ENCODE data around the gene MBL2. TPM values are rescaled to one million over a fixed set of nuclear protein-coding genes. Genes with fewer than 3 reads are reported as not detected.

Gene MBL2
- total and polyA plus RNA-seq, 4 donors, result not detected

- H3K4me3 ChIP-seq (ENCODE audit: low read depth, low read length), result no peak overlapping the region
- no peak for DNase-seq (ENCODE audit: low read depth in 4 of 6, low spot score in 6 of 6)
- no peak overlapping the region for H3K27ac ChIP-seq (ENCODE audit: low read depth, low read length)
- no peaks in the 10 kb centered on the region for H3K27me3 ChIP-seq (ENCODE audit: control insufficient read depth, insufficient read depth, low read length)
- H3K9me3 ChIP-seq (ENCODE audit: control insufficient read depth, insufficient read depth, low read length), result no peaks in the 10 kb centered on the region
- 75% methylated on average over 2 of the region's 3 CpGs for WGBS (ENCODE audit: insufficient coverage)
- H3K36me3 ChIP-seq (ENCODE audit: control insufficient read depth, insufficient read depth, low read length), result no peaks in the 10 kb centered on the region
- no peaks in the 10 kb centered on the region for H3K4me1 ChIP-seq (ENCODE audit: control insufficient read depth, insufficient read depth, low read length)
These were observed 12.8 kb upstream of the MBL2 start for GRCh38 chr10:52785418-52785817.

- no peak overlapping the region for H3K27ac ChIP-seq (ENCODE audit: low read depth, low read length)
- 94% methylated on average over 2 of the region's 3 CpGs for WGBS (ENCODE audit: insufficient coverage)
- no peak for DNase-seq (ENCODE audit: low read depth in 4 of 6, low spot score in 6 of 6)
- no peak overlapping the region for H3K4me3 ChIP-seq (ENCODE audit: low read depth, low read length)
- H3K4me1 ChIP-seq (ENCODE audit: control insufficient read depth, insufficient read depth, low read length), result peaks cover 5% of the 10 kb centered on the region
- no peaks in the 10 kb centered on the region for H3K27me3 ChIP-seq (ENCODE audit: control insufficient read depth, insufficient read depth, low read length)
- H3K9me3 ChIP-seq (ENCODE audit: control insufficient read depth, insufficient read depth, low read length), result no peaks in the 10 kb centered on the region
- H3K36me3 ChIP-seq (ENCODE audit: control insufficient read depth, insufficient read depth, low read length), result no peaks in the 10 kb centered on the region
These were observed 11.1 kb upstream of the MBL2 start for GRCh38 chr10:52783726-52784125.

GRCh38 chr10:52782554-52782953 is 10.0 kb upstream of the MBL2 start:
- Histone ChIP-seq H3K9me3 (ENCODE audit: control insufficient read depth, insufficient read depth, low read length) (no peaks in the 10 kb centered on the region), H3K27ac (ENCODE audit: low read depth, low read length) (no peak overlapping the region), H3K36me3 (ENCODE audit: control insufficient read depth, insufficient read depth, low read length) (no peaks in the 10 kb centered on the region), H3K4me1 (ENCODE audit: control insufficient read depth, insufficient read depth, low read length) (peaks cover 11% of the 10 kb centered on the region), H3K4me3 (ENCODE audit: low read depth, low read length) (no peak overlapping the region), H3K27me3 (ENCODE audit: control insufficient read depth, insufficient read depth, low read length) (peaks cover 3% of the 10 kb centered on the region)
- no peak for DNase-seq (ENCODE audit: low read depth in 4 of 6, low spot score in 6 of 6)

- Histone ChIP-seq H3K4me3 (ENCODE audit: low read depth, low read length) (no peak overlapping the region), H3K36me3 (ENCODE audit: control insufficient read depth, insufficient read depth, low read length) (no peaks in the 10 kb centered on the region), H3K4me1 (ENCODE audit: control insufficient read depth, insufficient read depth, low read length) (peaks cover 11% of the 10 kb centered on the region), H3K9me3 (ENCODE audit: control insufficient read depth, insufficient read depth, low read length) (no peaks in the 10 kb centered on the region), H3K27me3 (ENCODE audit: control insufficient read depth, insufficient read depth, low read length) (peaks cover 3% of the 10 kb centered on the region), H3K27ac (ENCODE audit: low read depth, low read length) (no peak overlapping the region)
- WGBS (ENCODE audit: insufficient coverage), result 60% methylated on average over 6 of the region's 6 CpGs
- DNase-seq (ENCODE audit: low read depth in 4 of 6, low spot score in 6 of 6), result no peak
These were observed 8.0 kb upstream of the MBL2 start for GRCh38 chr10:52780391-52781155.

- no peak overlapping the region for H3K4me3 ChIP-seq (ENCODE audit: low read depth, low read length)
- H3K27me3 ChIP-seq (ENCODE audit: control insufficient read depth, insufficient read depth, low read length), result peaks cover 3% of the 10 kb centered on the region
- no peaks in the 10 kb centered on the region for H3K9me3 ChIP-seq (ENCODE audit: control insufficient read depth, insufficient read depth, low read length)
- H3K36me3 ChIP-seq (ENCODE audit: control insufficient read depth, insufficient read depth, low read length), result no peaks in the 10 kb centered on the region
- H3K27ac ChIP-seq (ENCODE audit: low read depth, low read length), result no peak overlapping the region
- peaks cover 11% of the 10 kb centered on the region for H3K4me1 ChIP-seq (ENCODE audit: control insufficient read depth, insufficient read depth, low read length)
- WGBS (ENCODE audit: insufficient coverage), result 79% methylated on average over 9 of the region's 13 CpGs
- peak; percentile 10 to 80 (median 25) for DNase-seq (ENCODE audit: low read depth in 4 of 6, low spot score in 6 of 6)
These were observed 7.2 kb upstream of the MBL2 start for GRCh38 chr10:52779541-52780390.

GRCh38 chr10:52778511-52779392 is 6.2 kb upstream of the MBL2 start:
- peaks cover 11% of the 10 kb centered on the region for H3K4me1 ChIP-seq (ENCODE audit: control insufficient read depth, insufficient read depth, low read length)
- 18% methylated on average over 40 of the region's 42 CpGs for WGBS (ENCODE audit: insufficient coverage)
- peaks cover 3% of the 10 kb centered on the region for H3K27me3 ChIP-seq (ENCODE audit: control insufficient read depth, insufficient read depth, low read length)
- H3K4me3 ChIP-seq (ENCODE audit: low read depth, low read length), result peak overlapping the region; percentile 24
- DNase-seq (ENCODE audit: low read depth in 4 of 6, low spot score in 6 of 6), result peak; percentile 4 to 82 (median 27)
- H3K27ac ChIP-seq (ENCODE audit: low read depth, low read length), result no peak overlapping the region
- H3K36me3 ChIP-seq (ENCODE audit: control insufficient read depth, insufficient read depth, low read length), result no peaks in the 10 kb centered on the region
- H3K9me3 ChIP-seq (ENCODE audit: control insufficient read depth, insufficient read depth, low read length), result no peaks in the 10 kb centered on the region

- Histone ChIP-seq H3K36me3 (ENCODE audit: control insufficient read depth, insufficient read depth, low read length) (no peaks in the 10 kb centered on the region), H3K9me3 (ENCODE audit: control insufficient read depth, insufficient read depth, low read length) (no peaks in the 10 kb centered on the region), H3K27me3 (ENCODE audit: control insufficient read depth, insufficient read depth, low read length) (peaks cover 3% of the 10 kb centered on the region), H3K27ac (ENCODE audit: low read depth, low read length) (no peak overlapping the region), H3K4me3 (ENCODE audit: low read depth, low read length) (no peak overlapping the region), H3K4me1 (ENCODE audit: control insufficient read depth, insufficient read depth, low read length) (peaks cover 11% of the 10 kb centered on the region)
- 100% methylated on average over 1 of the region's 5 CpGs for WGBS (ENCODE audit: insufficient coverage)
- no peak for DNase-seq (ENCODE audit: low read depth in 4 of 6, low spot score in 6 of 6)
These were observed 4.8 kb upstream of the MBL2 start for GRCh38 chr10:52777414-52777813.

- no peak for DNase-seq (ENCODE audit: low read depth in 4 of 6, low spot score in 6 of 6)
- H3K9me3 ChIP-seq (ENCODE audit: control insufficient read depth, insufficient read depth, low read length), result no peaks in the 10 kb centered on the region
- H3K36me3 ChIP-seq (ENCODE audit: control insufficient read depth, insufficient read depth, low read length), result no peaks in the 10 kb centered on the region
- peaks cover 11% of the 10 kb centered on the region for H3K4me1 ChIP-seq (ENCODE audit: control insufficient read depth, insufficient read depth, low read length)
- no peak overlapping the region for H3K4me3 ChIP-seq (ENCODE audit: low read depth, low read length)
- WGBS (ENCODE audit: insufficient coverage), result no CpG with 5 or more reads among the region's 1 CpG
- H3K27ac ChIP-seq (ENCODE audit: low read depth, low read length), result no peak overlapping the region
- peaks cover 3% of the 10 kb centered on the region for H3K27me3 ChIP-seq (ENCODE audit: control insufficient read depth, insufficient read depth, low read length)
These were observed 3.9 kb upstream of the MBL2 start for GRCh38 chr10:52776471-52776903.

GRCh38 chr10:52775132-52775647 is 2.6 kb upstream of the MBL2 start:
- H3K4me3 ChIP-seq (ENCODE audit: low read depth, low read length), result no peak overlapping the region
- H3K4me1 ChIP-seq (ENCODE audit: control insufficient read depth, insufficient read depth, low read length), result peaks cover 11% of the 10 kb centered on the region
- 79% methylated on average over 12 of the region's 12 CpGs for WGBS (ENCODE audit: insufficient coverage)
- peaks cover 3% of the 10 kb centered on the region for H3K27me3 ChIP-seq (ENCODE audit: control insufficient read depth, insufficient read depth, low read length)
- no peak overlapping the region for H3K27ac ChIP-seq (ENCODE audit: low read depth, low read length)
- no peaks in the 10 kb centered on the region for H3K36me3 ChIP-seq (ENCODE audit: control insufficient read depth, insufficient read depth, low read length)
- no peak for DNase-seq (ENCODE audit: low read depth in 4 of 6, low spot score in 6 of 6)
- no peaks in the 10 kb centered on the region for H3K9me3 ChIP-seq (ENCODE audit: control insufficient read depth, insufficient read depth, low read length)
